SK-N-SH treated with all-trans-retinoic acid at 6 μM for 48 hours (cell line): Measurements from ENCODE around the gene CPOX.
"Not testable (repeated sequence)": the region's sequence is repeated elsewhere in the genome, so short reads cannot be mapped to it uniquely, and the experiment has no call there.

Source experiments
- ATAC-seq: fragments of 200-7000 bp; cut with Tn5 transposase; 3 replicates; pipeline ENCODE4 v1.9.1; 2020; ENCODE audit warnings: mild to moderate bottlenecking, moderate library complexity
- BACH2 ChIP-seq: fragments of 250-450 bp; sonication (Bioruptor Pico); IDR thresholded peaks from 2 replicates; pipeline ENCODE4 v1.9.0; 2021; ENCODE audit warnings: mild to moderate bottlenecking, borderline replicate concordance
- ESRRG ChIP-seq: fragments of 250-450 bp; sonication (Bioruptor Pico); IDR thresholded peaks from 2 replicates; pipeline ENCODE4 v1.6.1; 2021; ENCODE audit warnings: mild to moderate bottlenecking
- GLIS3 ChIP-seq: fragments of 250-450 bp; sonication (Bioruptor Pico); IDR thresholded peaks from 2 replicates; pipeline ENCODE4 v1.5.0; 2020; ENCODE audit warnings: mild to moderate bottlenecking, moderate library complexity
- ISL1 ChIP-seq: fragments of 250-450 bp; sonication (Bioruptor Pico); IDR thresholded peaks from 2 replicates; pipeline ENCODE4 v2.1.2; 2022; ENCODE audit warnings: mild to moderate bottlenecking, moderate library complexity
- OSR1 ChIP-seq: fragments of 250-450 bp; sonication (Bioruptor Pico); IDR thresholded peaks from 2 replicates; pipeline ENCODE4 v1.8.0; 2022; ENCODE audit warnings: moderate library complexity, mild to moderate bottlenecking, inconsistent platforms
- PPARA ChIP-seq: fragments of 250-450 bp; sonication (Bioruptor Pico); IDR thresholded peaks from 2 replicates; pipeline ENCODE4 v1.5.0; 2020; ENCODE audit warnings: mild to moderate bottlenecking, borderline replicate concordance
- RARB ChIP-seq: fragments of 250-450 bp; sonication (Bioruptor Pico); IDR thresholded peaks from 2 replicates; pipeline ENCODE4 v1.8.0; 2021; ENCODE audit warnings: mild to moderate bottlenecking, moderate library complexity
- SNAI2 ChIP-seq: fragments of 250-450 bp; sonication (Bioruptor Pico); IDR thresholded peaks from 2 replicates; pipeline ENCODE4 v1.5.0; 2020; ENCODE audit warnings: mild to moderate bottlenecking, moderate library complexity
- TCF4 ChIP-seq: fragments of 250-450 bp; sonication (Bioruptor Pico); IDR thresholded peaks from 2 replicates; pipeline ENCODE4 v1.8.0; 2021; ENCODE audit warnings: mild to moderate bottlenecking, moderate library complexity, borderline replicate concordance
- TOX ChIP-seq: fragments of 250-450 bp; sonication (Bioruptor Pico); IDR thresholded peaks from 2 replicates; pipeline ENCODE4 v1.8.0; 2021; ENCODE audit warnings: mild to moderate bottlenecking, moderate library complexity, borderline replicate concordance
- ZFP3 ChIP-seq: fragments of 250-450 bp; sonication (Bioruptor Pico); IDR thresholded peaks from 2 replicates; pipeline ENCODE4 v1.5.0; 2020; ENCODE audit warnings: mild to moderate bottlenecking, moderate library complexity
- ZFP30 ChIP-seq: fragments of 450-650 bp; formaldehyde crosslinking; IDR thresholded peaks from 2 replicates; pipeline ENCODE4 v1.5.0; 2022; ENCODE audit warnings: mild to moderate bottlenecking, moderate library complexity
- ZNF565 ChIP-seq: fragments of 450-650 bp; formaldehyde crosslinking; conservative IDR thresholded peaks from 2 replicates; pipeline ENCODE4 v1.5.0; 2020; ENCODE audit warnings: low read depth, mild to moderate bottlenecking, moderate library complexity
- ZNF70 ChIP-seq: fragments of 450-650 bp; formaldehyde crosslinking; IDR thresholded peaks from 2 replicates; pipeline ENCODE4 v1.5.0; 2020; ENCODE audit warnings: mild to moderate bottlenecking, moderate library complexity
- ZNF8 ChIP-seq: fragments of 450-650 bp; formaldehyde crosslinking; IDR thresholded peaks from 2 replicates; pipeline ENCODE4 v1.5.0; 2020; ENCODE audit warnings: mild to moderate bottlenecking, moderate library complexity
- TF ChIP-seq, protein P1 (sequence below): fragments of 250-450 bp; sonication (Bioruptor Pico); IDR thresholded peaks from 2 replicates; pipeline ENCODE4 v1.8.0; 2020; ENCODE audit warnings: mild to moderate bottlenecking, moderate library complexity, borderline replicate concordance
- TF ChIP-seq, protein P2 (sequence below): fragments of 250-450 bp; sonication (Bioruptor Pico); IDR thresholded peaks from 2 replicates; pipeline ENCODE4 v1.5.1; 2021; ENCODE audit warnings: mild to moderate bottlenecking, moderate library complexity
- TF ChIP-seq, protein P3 (sequence below): fragments of 250-450 bp; sonication (Bioruptor Pico); IDR thresholded peaks from 2 replicates; pipeline ENCODE4 v1.5.1; 2020; ENCODE audit warnings: low read depth, mild to moderate bottlenecking, moderate library complexity
- TF ChIP-seq, protein P4 (sequence below): fragments of 250-450 bp; sonication (Bioruptor Pico); IDR thresholded peaks from 2 replicates; pipeline ENCODE4 v1.8.0; 2021; ENCODE audit warnings: low read depth, mild to moderate bottlenecking, moderate library complexity, borderline replicate concordance
- TF ChIP-seq, protein P5 (sequence below): fragments of 250-450 bp; sonication (Bioruptor Pico); IDR thresholded peaks from 2 replicates; pipeline ENCODE4 v1.5.0; 2020; ENCODE audit warnings: mild to moderate bottlenecking, moderate library complexity

The CPOX gene

DNA sequence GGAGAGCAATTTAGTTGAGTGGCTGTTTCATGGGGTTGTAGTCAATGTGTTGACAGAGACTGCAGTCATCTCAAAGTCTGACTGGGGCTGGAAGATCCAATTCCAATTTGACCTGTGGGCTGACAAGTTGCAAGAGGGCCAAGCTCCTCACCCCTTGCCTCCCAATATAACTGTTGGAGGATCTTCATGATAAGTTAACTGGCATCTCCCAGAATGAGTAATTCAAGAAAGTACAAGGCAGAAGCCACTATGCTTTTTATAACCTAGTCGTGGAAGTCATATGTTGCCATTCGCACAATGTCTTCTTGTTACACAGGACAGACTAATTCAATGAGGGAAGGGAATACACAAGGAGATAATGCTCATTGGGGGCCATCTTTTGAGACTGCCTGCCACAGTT, 32.5 kb downstream of the CPOX start:
- TF ChIP-seq, protein P1, sequence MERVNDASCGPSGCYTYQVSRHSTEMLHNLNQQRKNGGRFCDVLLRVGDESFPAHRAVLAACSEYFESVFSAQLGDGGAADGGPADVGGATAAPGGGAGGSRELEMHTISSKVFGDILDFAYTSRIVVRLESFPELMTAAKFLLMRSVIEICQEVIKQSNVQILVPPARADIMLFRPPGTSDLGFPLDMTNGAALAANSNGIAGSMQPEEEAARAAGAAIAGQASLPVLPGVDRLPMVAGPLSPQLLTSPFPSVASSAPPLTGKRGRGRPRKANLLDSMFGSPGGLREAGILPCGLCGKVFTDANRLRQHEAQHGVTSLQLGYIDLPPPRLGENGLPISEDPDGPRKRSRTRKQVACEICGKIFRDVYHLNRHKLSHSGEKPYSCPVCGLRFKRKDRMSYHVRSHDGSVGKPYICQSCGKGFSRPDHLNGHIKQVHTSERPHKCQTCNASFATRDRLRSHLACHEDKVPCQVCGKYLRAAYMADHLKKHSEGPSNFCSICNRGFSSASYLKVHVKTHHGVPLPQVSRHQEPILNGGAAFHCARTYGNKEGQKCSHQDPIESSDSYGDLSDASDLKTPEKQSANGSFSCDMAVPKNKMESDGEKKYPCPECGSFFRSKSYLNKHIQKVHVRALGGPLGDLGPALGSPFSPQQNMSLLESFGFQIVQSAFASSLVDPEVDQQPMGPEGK (CRISPR knock-in tag): no peak
- no peak for TF ChIP-seq ZNF70
- no peak for TF ChIP-seq TCF4 (CRISPR knock-in tag)
- no peak for TF ChIP-seq OSR1 (CRISPR knock-in tag)
- TF ChIP-seq, protein P2, sequence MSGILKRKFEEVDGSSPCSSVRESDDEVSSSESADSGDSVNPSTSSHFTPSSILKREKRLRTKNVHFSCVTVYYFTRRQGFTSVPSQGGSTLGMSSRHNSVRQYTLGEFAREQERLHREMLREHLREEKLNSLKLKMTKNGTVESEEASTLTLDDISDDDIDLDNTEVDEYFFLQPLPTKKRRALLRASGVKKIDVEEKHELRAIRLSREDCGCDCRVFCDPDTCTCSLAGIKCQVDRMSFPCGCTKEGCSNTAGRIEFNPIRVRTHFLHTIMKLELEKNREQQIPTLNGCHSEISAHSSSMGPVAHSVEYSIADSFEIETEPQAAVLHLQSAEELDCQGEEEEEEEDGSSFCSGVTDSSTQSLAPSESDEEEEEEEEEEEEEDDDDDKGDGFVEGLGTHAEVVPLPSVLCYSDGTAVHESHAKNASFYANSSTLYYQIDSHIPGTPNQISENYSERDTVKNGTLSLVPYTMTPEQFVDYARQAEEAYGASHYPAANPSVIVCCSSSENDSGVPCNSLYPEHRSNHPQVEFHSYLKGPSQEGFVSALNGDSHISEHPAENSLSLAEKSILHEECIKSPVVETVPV (CRISPR knock-in tag): no peak
- TF ChIP-seq TOX (CRISPR knock-in tag): no peak
- no peak for TF ChIP-seq ESRRG (CRISPR knock-in tag)
- TF ChIP-seq BACH2 (CRISPR knock-in tag): no peak
- TF ChIP-seq, protein P3, sequence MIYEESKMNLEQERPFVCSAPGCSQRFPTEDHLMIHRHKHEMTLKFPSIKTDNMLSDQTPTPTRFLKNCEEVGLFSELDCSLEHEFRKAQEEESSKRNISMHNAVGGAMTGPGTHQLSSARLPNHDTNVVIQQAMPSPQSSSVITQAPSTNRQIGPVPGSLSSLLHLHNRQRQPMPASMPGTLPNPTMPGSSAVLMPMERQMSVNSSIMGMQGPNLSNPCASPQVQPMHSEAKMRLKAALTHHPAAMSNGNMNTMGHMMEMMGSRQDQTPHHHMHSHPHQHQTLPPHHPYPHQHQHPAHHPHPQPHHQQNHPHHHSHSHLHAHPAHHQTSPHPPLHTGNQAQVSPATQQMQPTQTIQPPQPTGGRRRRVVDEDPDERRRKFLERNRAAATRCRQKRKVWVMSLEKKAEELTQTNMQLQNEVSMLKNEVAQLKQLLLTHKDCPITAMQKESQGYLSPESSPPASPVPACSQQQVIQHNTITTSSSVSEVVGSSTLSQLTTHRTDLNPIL (CRISPR knock-in tag): no peak
- no peak for TF ChIP-seq ZNF565
- TF ChIP-seq, protein P4, sequence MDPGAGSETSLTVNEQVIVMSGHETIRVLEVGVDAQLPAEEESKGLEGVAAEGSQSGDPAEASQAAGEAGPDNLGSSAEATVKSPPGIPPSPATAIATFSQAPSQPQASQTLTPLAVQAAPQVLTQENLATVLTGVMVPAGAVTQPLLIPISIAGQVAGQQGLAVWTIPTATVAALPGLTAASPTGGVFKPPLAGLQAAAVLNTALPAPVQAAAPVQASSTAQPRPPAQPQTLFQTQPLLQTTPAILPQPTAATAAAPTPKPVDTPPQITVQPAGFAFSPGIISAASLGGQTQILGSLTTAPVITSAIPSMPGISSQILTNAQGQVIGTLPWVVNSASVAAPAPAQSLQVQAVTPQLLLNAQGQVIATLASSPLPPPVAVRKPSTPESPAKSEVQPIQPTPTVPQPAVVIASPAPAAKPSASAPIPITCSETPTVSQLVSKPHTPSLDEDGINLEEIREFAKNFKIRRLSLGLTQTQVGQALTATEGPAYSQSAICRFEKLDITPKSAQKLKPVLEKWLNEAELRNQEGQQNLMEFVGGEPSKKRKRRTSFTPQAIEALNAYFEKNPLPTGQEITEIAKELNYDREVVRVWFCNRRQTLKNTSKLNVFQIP (CRISPR knock-in tag): no peak

GRCh38 chr3:98559769-98560168, 33.6 kb downstream of the CPOX start:
- not testable (repeated sequence) for ATAC-seq

More for the DNA sequence above, 32.5 kb downstream of the CPOX start:
- ATAC-seq: no peak

- no peak for ATAC-seq
These were observed 35.1 kb downstream of the CPOX start for GRCh38 chr3:98558100-98558827.

More at GRCh38 chr3:98558100-98558827, 35.1 kb downstream of the CPOX start:
- TF ChIP-seq ESRRG (CRISPR knock-in tag) (no peak), OSR1 (CRISPR knock-in tag) (no peak), PPARA (no peak), ZNF70 (no peak), ISL1 (no peak), TOX (CRISPR knock-in tag) (no peak), ZFP3 (CRISPR knock-in tag) (no peak), GLIS3 (no peak), ZFP30 (no peak), TCF4 (CRISPR knock-in tag) (no peak), SNAI2 (CRISPR knock-in tag) (no peak), ZNF8 (no peak), ZNF565 (no peak), BACH2 (CRISPR knock-in tag) (no peak), RARB (CRISPR knock-in tag) (no peak)
- TF ChIP-seq, protein P1 (CRISPR knock-in tag): no peak
- TF ChIP-seq, protein P5, sequence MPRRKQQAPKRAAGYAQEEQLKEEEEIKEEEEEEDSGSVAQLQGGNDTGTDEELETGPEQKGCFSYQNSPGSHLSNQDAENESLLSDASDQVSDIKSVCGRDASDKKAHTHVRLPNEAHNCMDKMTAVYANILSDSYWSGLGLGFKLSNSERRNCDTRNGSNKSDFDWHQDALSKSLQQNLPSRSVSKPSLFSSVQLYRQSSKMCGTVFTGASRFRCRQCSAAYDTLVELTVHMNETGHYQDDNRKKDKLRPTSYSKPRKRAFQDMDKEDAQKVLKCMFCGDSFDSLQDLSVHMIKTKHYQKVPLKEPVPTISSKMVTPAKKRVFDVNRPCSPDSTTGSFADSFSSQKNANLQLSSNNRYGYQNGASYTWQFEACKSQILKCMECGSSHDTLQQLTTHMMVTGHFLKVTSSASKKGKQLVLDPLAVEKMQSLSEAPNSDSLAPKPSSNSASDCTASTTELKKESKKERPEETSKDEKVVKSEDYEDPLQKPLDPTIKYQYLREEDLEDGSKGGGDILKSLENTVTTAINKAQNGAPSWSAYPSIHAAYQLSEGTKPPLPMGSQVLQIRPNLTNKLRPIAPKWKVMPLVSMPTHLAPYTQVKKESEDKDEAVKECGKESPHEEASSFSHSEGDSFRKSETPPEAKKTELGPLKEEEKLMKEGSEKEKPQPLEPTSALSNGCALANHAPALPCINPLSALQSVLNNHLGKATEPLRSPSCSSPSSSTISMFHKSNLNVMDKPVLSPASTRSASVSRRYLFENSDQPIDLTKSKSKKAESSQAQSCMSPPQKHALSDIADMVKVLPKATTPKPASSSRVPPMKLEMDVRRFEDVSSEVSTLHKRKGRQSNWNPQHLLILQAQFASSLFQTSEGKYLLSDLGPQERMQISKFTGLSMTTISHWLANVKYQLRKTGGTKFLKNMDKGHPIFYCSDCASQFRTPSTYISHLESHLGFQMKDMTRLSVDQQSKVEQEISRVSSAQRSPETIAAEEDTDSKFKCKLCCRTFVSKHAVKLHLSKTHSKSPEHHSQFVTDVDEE (CRISPR knock-in tag): no peak
- TF ChIP-seq, protein P4 (CRISPR knock-in tag): no peak
- TF ChIP-seq, protein P3 (CRISPR knock-in tag): no peak
